Fibroblast of skin of left quadriceps (primary cell): ENCODE results near the gene SEMA6C.
"Not testable (repeated sequence)": the region's sequence is repeated elsewhere in the genome, so short reads cannot be mapped to it uniquely, and the experiment has no call there.

Experiments used
- DNase-seq, 2 experiments: peaks; one replicate each; pipeline ENCODE4 v3.0.0-alpha.2; 2013; ENCODE audit warnings: low read depth in 2 of 2

SEMA6C gene

GRCh38 chr1:151146412-151147131 lies at the start of gene SEMA6C:
SEMA6C (minus strand) TSS chr1:151146631; CDS start chr1:151142621, 4,010 bp downstream.
- DNase-seq, result peak; percentile 68 to 72

GRCh38 chr1:151194894-151195594 lies 48.6 kb upstream of the SEMA6C start:
- peak; percentile 74 to 80 for DNase-seq

GRCh38 chr1:151193856-151194255 lies 47.4 kb upstream of the SEMA6C start:
- no peak for DNase-seq

GRCh38 chr1:151193304-151193703 lies 46.9 kb upstream of the SEMA6C start:
- DNase-seq, result no peak

- DNase-seq, result no peak
These were observed 45.6 kb upstream of the SEMA6C start for GRCh38 chr1:151192047-151192446.

- peak; percentile 72 to 75 for DNase-seq
These were observed 43.4 kb upstream of the SEMA6C start, which contains the start of gene VPS72 for GRCh38 chr1:151189637-151190445. VPS72 (minus strand) TSS chr1:151190197; CDS start chr1:151190121, 76 bp downstream.

- not testable (repeated sequence) for DNase-seq
These were observed 42.2 kb upstream of the SEMA6C start for GRCh38 chr1:151188667-151189066.

GRCh38 chr1:151187205-151187604 lies 40.8 kb upstream of the SEMA6C start:
- no peak for DNase-seq

- DNase-seq, result no peak
These were observed 37.8 kb upstream of the SEMA6C start for GRCh38 chr1:151184211-151184610.

- no peak for DNase-seq
These were observed 30.1 kb upstream of the SEMA6C start for GRCh38 chr1:151176514-151177045.

GRCh38 chr1:151175863-151176262 lies 29.4 kb upstream of the SEMA6C start, which contains the start of gene TMOD4:
TMOD4 (minus strand) TSS chr1:151175981; CDS start chr1:151174875, 1,106 bp downstream.
- no peak for DNase-seq

GRCh38 chr1:151175041-151175741 lies 28.8 kb upstream of the SEMA6C start:
- no peak for DNase-seq

GRCh38 chr1:151171190-151171589 lies 24.8 kb upstream of the SEMA6C start:
- DNase-seq, result no peak

GRCh38 chr1:151167116-151167515 lies 20.7 kb upstream of the SEMA6C start:
- no peak for DNase-seq

- peak; percentile 14 to 27 for DNase-seq
These were observed 20.1 kb upstream of the SEMA6C start for GRCh38 chr1:151166505-151166956.

- DNase-seq, result peak; percentile 99
These were observed 19.5 kb upstream of the SEMA6C start, which contains the start of the genes LYSMD1 and SCNM1 for GRCh38 chr1:151165738-151166504. LYSMD1 (minus strand) TSS chr1:151165902; CDS start chr1:151165258, 644 bp downstream. SCNM1 (plus strand) TSS chr1:151166144; CDS start chr1:151166153, 9 bp downstream.

- DNase-seq, result peak; percentile 30 to 36
These were observed 18.9 kb upstream of the SEMA6C start for GRCh38 chr1:151165281-151165737.

GRCh38 chr1:151164732-151165280 lies 18.4 kb upstream of the SEMA6C start:
- no peak for DNase-seq

- no peak for DNase-seq
These were observed 12.9 kb upstream of the SEMA6C start for GRCh38 chr1:151159373-151159772.
